Tibial nerve (tissue), 4 donors: ENCODE results near the gene AFAP1L2. TPM values are rescaled to one million over a fixed set of nuclear protein-coding genes. Genes with fewer than 3 reads are reported as not detected.
A peak's percentile ranks its signal among the peaks of the same experiment; 100 is the strongest.

Source experiments
- DNase-seq, 2 donors: peaks; one replicate each; pipeline ENCODE4 v3.0.0-alpha.2; 2019; ENCODE audit warnings: low spot score in 2 of 2
- H3K27ac ChIP-seq, 4 donors: fragments of 200-600 bp; sonication (generic) in 3 of 4; one replicate each; pipeline ENCODE4 v1.5.1; 2017 to 2019; ENCODE audit warnings: mild to moderate bottlenecking in 1 of 4
- H3K27me3 ChIP-seq, 2 donors: fragments of 200-600 bp; sonication (generic) in 1 of 2; one replicate each; pipeline versions ENCODE4 v1.5.1 to v1.6.0; 2017 to 2019
- H3K36me3 ChIP-seq, 3 donors: fragments of 200-600 bp; sonication (generic); one replicate each; pipeline ENCODE4 v1.5.1; 2018 to 2019
- H3K4me1 ChIP-seq, 4 donors: fragments of 200-600 bp; sonication (generic) in 3 of 4; one replicate each; pipeline ENCODE4 v1.5.1; 2017 to 2019
- H3K4me3 ChIP-seq, 4 donors: fragments of 200-600 bp; sonication (generic) in 3 of 4; one replicate each; pipeline ENCODE4 v1.5.1; 2017 to 2019; ENCODE audit warnings: mild to moderate bottlenecking in 1 of 4, moderate library complexity in 1 of 4
- H3K9me3 ChIP-seq, 4 donors: fragments of 200-600 bp; sonication (generic) in 3 of 4; one replicate each; pipeline ENCODE4 v1.5.1; 2017 to 2019
- CTCF ChIP-seq, 5 experiments: fragments of 200-600 bp in 3 of 5; fragments of 450-650 bp in 2 of 5; sonication (generic) in 3 of 5; IDR thresholded peaks; one replicate each; pipeline ENCODE4 v1.5.1; 2016 to 2019; ENCODE audit warnings: antibody characterized with exemption in 5 of 5, mild to moderate bottlenecking in 3 of 5, moderate library complexity in 2 of 5
- EP300 ChIP-seq, 2 donors: sonication (generic); formaldehyde crosslinking; IDR thresholded peaks; one replicate each; pipeline ENCODE4 v1.6.1; 2017; ENCODE audit warnings: antibody characterized with exemption in 2 of 2, mild to moderate bottlenecking in 1 of 2
- POLR2A ChIP-seq, 2 donors: fragments of 450-650 bp; IDR thresholded peaks; one replicate each; pipeline ENCODE4 v1.6.1; 2017; ENCODE audit warnings: antibody characterized with exemption in 2 of 2, mild to moderate bottlenecking in 2 of 2, moderate library complexity in 2 of 2
- WGBS, 2 donors: methylation state at CpG; one replicate each; pipeline ENCODE4 v1.1.5; 2018; 5-methylcytosine and 5-hydroxymethylcytosine counted together
- total RNA-seq, 4 donors: library from RNA; depleted of rRNA; stranded (reverse); fragments of >200 nt; gene quantifications; one replicate each; pipeline ENCODE4 v1.1.0, GENCODE V29; 2016

The AFAP1L2 gene
- total RNA-seq, 4 donors from 2014 or later, result 96.3 to 176 (median 127) TPM

- TF ChIP-seq POLR2A (IDR thresholded peaks at IDR 0.05) (no peak), EP300 (IDR thresholded peaks at IDR 0.05) (no peak), CTCF (IDR thresholded peaks at IDR 0.05) (no peak)
- no peaks in the 10 kb centered on the region for H3K9me3 ChIP-seq
- no peaks in the 10 kb centered on the region for H3K27me3 ChIP-seq
- H3K4me1 ChIP-seq, result peaks cover 0 to 100% (median 84%) of the 10 kb centered on the region in 4 donors
- peak overlapping the region; percentile 77 to 96 (median 90) for H3K27ac ChIP-seq
- DNase-seq, result no peak
- H3K36me3 ChIP-seq, result no peaks in the 10 kb centered on the region
- H3K4me3 ChIP-seq, result no peak overlapping the region
- WGBS, 2 donors, result 37 to 38% methylated on average over 7 of the region's 7 CpGs
Observed at GRCh38 chr10:114393886-114394285, 10.4 kb downstream of the AFAP1L2 start.

- peak overlapping the region; percentile 77 to 96 (median 90) for H3K27ac ChIP-seq
- peak in 1 of 2 donors; percentile 42 for DNase-seq
- H3K4me3 ChIP-seq, result no peak overlapping the region
- peaks cover 0 to 100% (median 81%) of the 10 kb centered on the region in 4 donors for H3K4me1 ChIP-seq
- no peaks in the 10 kb centered on the region for H3K27me3 ChIP-seq
- no peaks in the 10 kb centered on the region for H3K36me3 ChIP-seq
- no peak for TF ChIP-seq CTCF (IDR thresholded peaks at IDR 0.05)
- peak in 1 of 2 donors; percentile 11 for TF ChIP-seq EP300 (IDR thresholded peaks at IDR 0.05)
- H3K9me3 ChIP-seq, result no peaks in the 10 kb centered on the region
- WGBS, 2 donors, result 14 to 25% methylated on average over 11 of the region's 11 CpGs
Observed at GRCh38 chr10:114393482-114393881, 10.8 kb downstream of the AFAP1L2 start.

- Histone ChIP-seq H3K27me3 (no peaks in the 10 kb centered on the region), H3K36me3 (no peaks in the 10 kb centered on the region), H3K9me3 (no peaks in the 10 kb centered on the region), H3K27ac (peak overlapping the region; percentile 77 to 96 (median 90)), H3K4me1 (peaks cover 0 to 100% (median 70%) of the 10 kb centered on the region in 4 donors), H3K4me3 (no peak overlapping the region)
- no peak for DNase-seq
- TF ChIP-seq POLR2A (IDR thresholded peaks at IDR 0.05), result no peak
- TF ChIP-seq EP300 (IDR thresholded peaks at IDR 0.05), result no peak
- no peak for TF ChIP-seq CTCF (IDR thresholded peaks at IDR 0.05)
- WGBS, 2 donors, result 41 to 49% methylated on average over 5 of the region's 5 CpGs
Observed at GRCh38 chr10:114392112-114392835, 12.0 kb downstream of the AFAP1L2 start.

- H3K27me3 ChIP-seq, result no peaks in the 10 kb centered on the region
- WGBS, 2 donors, result 51 to 53% methylated on average over 5 of the region's 5 CpGs
- DNase-seq, result no peak
- H3K27ac ChIP-seq, result peak overlapping the region; percentile 24 to 96 (median 86)
- H3K36me3 ChIP-seq, result no peaks in the 10 kb centered on the region
- no peaks in the 10 kb centered on the region for H3K9me3 ChIP-seq
- no peak overlapping the region for H3K4me3 ChIP-seq
- no peak for TF ChIP-seq CTCF (IDR thresholded peaks at IDR 0.05)
- no peak for TF ChIP-seq POLR2A (IDR thresholded peaks at IDR 0.05)
- TF ChIP-seq EP300 (IDR thresholded peaks at IDR 0.05), result no peak
- H3K4me1 ChIP-seq, result peaks cover 0 to 98% (median 67%) of the 10 kb centered on the region in 4 donors
Observed at GRCh38 chr10:114391599-114391998, 12.7 kb downstream of the AFAP1L2 start.

- Histone ChIP-seq H3K4me3 (no peak overlapping the region), H3K4me1 (peaks cover 0 to 98% (median 61%) of the 10 kb centered on the region in 4 donors), H3K9me3 (no peaks in the 10 kb centered on the region), H3K27me3 (no peaks in the 10 kb centered on the region), H3K27ac (peak overlapping the region; percentile 32 to 96 (median 69)), H3K36me3 (no peaks in the 10 kb centered on the region)
- DNase-seq, result peak; percentile 65 to 77
- WGBS, 2 donors, result 35 to 42% methylated on average over 5 of the region's 5 CpGs
- TF ChIP-seq POLR2A (IDR thresholded peaks at IDR 0.05), result no peak
- peak in 1 of 2 donors; percentile 71 for TF ChIP-seq EP300 (IDR thresholded peaks at IDR 0.05)
Observed at GRCh38 chr10:114389426-114389825, 14.9 kb downstream of the AFAP1L2 start.
